ENCODE results near the gene DIO1. TPM values are rescaled to one million over a fixed set of nuclear protein-coding genes. Genes with fewer than 3 reads are reported as not detected.

The DIO1 gene
- total RNA-seq (2022; extraction: Qiagen RNA extraction) = 0.06 TPM in 1 of 5 replicates, not detected in the others

GRCh38 chr1:53893999-53894636 is at the start of gene DIO1:
Gene DIO1, plus strand, starts transcription at chr1:53894187. Its CDS starts 24 bp downstream, at chr1:53894211.

GRCh38 chr1:53889304-53890298 is 4.4 kb upstream of the DIO1 start, which contains the start of gene YIPF1:
Gene YIPF1, minus strand, starts transcription at chr1:53889797. Its CDS starts 860 bp downstream, at chr1:53888937.

GRCh38 chr1:53945433-53946251 is 51.7 kb downstream of the DIO1 start, which contains the start of gene IFT25:
Gene IFT25, minus strand, starts transcription at chr1:53945699. Its CDS starts 5,617 bp downstream, at chr1:53940082.

GRCh38 chr1:53946252-53947171 is 52.5 kb downstream of the DIO1 start, which contains the start of gene LRRC42:
Gene LRRC42, plus strand, starts transcription at chr1:53946350. Its CDS starts 5,650 bp downstream, at chr1:53952000.

Other genes with a start within 250 kb of the DIO1 start
- 0.05 to 0.11 TPM (median 0.06 TPM) in 5 replicates for gene GLIS1, start 155.0 kb upstream of the DIO1 start, total RNA-seq (2022; extraction: Qiagen RNA extraction)
- gene NDC1, start 55.9 kb upstream of the DIO1 start, total RNA-seq (2022; extraction: Qiagen RNA extraction) = 20.7 to 25.7 TPM (median 22.8 TPM) in 5 replicates
- 12.9 to 14.0 TPM (median 13.3 TPM) in 5 replicates for gene YIPF1, start 4.4 kb upstream of the DIO1 start, total RNA-seq (2022; extraction: Qiagen RNA extraction)
- gene IFT25, start 51.5 kb downstream of the DIO1 start, total RNA-seq (2022; extraction: Qiagen RNA extraction) = 29.0 to 42.6 TPM (median 31.2 TPM) in 5 replicates
- 27.4 to 29.8 TPM (median 28.2 TPM) in 5 replicates for gene LRRC42, start 52.2 kb downstream of the DIO1 start, total RNA-seq (2022; extraction: Qiagen RNA extraction)
- gene LDLRAD1, start 124.0 kb downstream of the DIO1 start, total RNA-seq (2022; extraction: Qiagen RNA extraction) = not detected in 5 replicates
- 104 to 119 TPM (median 111 TPM) in 5 replicates for gene TMEM59, start 159.0 kb downstream of the DIO1 start, total RNA-seq (2022; extraction: Qiagen RNA extraction)
- gene TCEANC2, start 159.4 kb downstream of the DIO1 start, total RNA-seq (2022; extraction: Qiagen RNA extraction) = 1.7 to 2.7 TPM (median 2.4 TPM) in 5 replicates

Data from A549 treated with dexamethasone at 1 μM for 4 hours (cell line).